Endothelial cell of umbilical vein (primary cell): ENCODE data around the gene SOX21. TPM values are rescaled to one million over a fixed set of nuclear protein-coding genes. Genes with fewer than 3 reads are reported as not detected.

Experiments
- BruUV-seq: library from RNA; stranded (reverse); fragments of 400-500 nt; replicated peaks from 2 replicates; lab custom pipeline; 2021; lab: Mats Ljungman, UMichigan
- CTCF ChIA-PET: fragments of 300-600, 350-600 bp; sonication (Branson Sonifier 250); formaldehyde crosslinking; loops from one replicate; lab custom pipeline; 2021; ENCODE audit warnings: antibody characterized with exemption, inconsistent platforms; lab: Charles Lee
- POLR2A ChIA-PET: fragments of 300-600, 350-600 bp; sonication (Branson Sonifier 250); formaldehyde crosslinking; loops from one replicate; lab custom pipeline; 2021; ENCODE audit warnings: antibody characterized with exemption, inconsistent platforms; lab: Charles Lee
- DNase-seq: peaks from one replicate; pipeline ENCODE4 v3.0.0-alpha.2; 2011; ENCODE audit warnings: low read depth, low spot score
- FAIRE-seq: peaks from 2 replicates; lab custom pipeline; 2011; peaks lifted over from hg19 to GRCh38; lab: Jason Lieb, UNC
- H2AFZ ChIP-seq: 2 replicates; pipeline ENCODE4 v1.6.0; 2012; ENCODE audit warnings: low read depth, low read length, control low read depth, inconsistent platforms
- H3K27ac ChIP-seq: 2 replicates; pipeline ENCODE4 v1.5.1; 2011; ENCODE audit warnings: low read depth, mild to moderate bottlenecking, control low read depth, low read length, moderate library complexity; ENCODE audit not compliant: insufficient read depth
- H3K27me3 ChIP-seq, 2 experiments: 2 replicates each; pipeline versions ENCODE4 v1.6.0 to v1.6.1; 2011; ENCODE audit warnings: low read length in 2 of 2, mixed read lengths in 1 of 2; ENCODE audit not compliant: control insufficient read depth in 2 of 2, insufficient read depth in 2 of 2
- H3K36me3 ChIP-seq, 2 experiments: 2 replicates in 1 of 2; 3 replicates in 1 of 2; pipeline ENCODE4 v1.5.1; 2011; ENCODE audit warnings: low read length in 2 of 2, mild to moderate bottlenecking in 1 of 2, moderate library complexity in 1 of 2; ENCODE audit not compliant: control insufficient read depth in 2 of 2, insufficient read depth in 2 of 2; ENCODE audit errors: extremely low read depth in 1 of 2
- H3K4me1 ChIP-seq: 3 replicates; pipeline ENCODE4 v1.5.1; 2011; ENCODE audit warnings: mild to moderate bottlenecking, low read length; ENCODE audit not compliant: control insufficient read depth, insufficient read depth; ENCODE audit errors: extremely low read depth
- H3K4me2 ChIP-seq: 2 replicates; pipeline ENCODE4 v1.6.1; 2011; ENCODE audit warnings: low read length, control low read depth, mixed read lengths; ENCODE audit not compliant: insufficient read depth
- H3K4me3 ChIP-seq, 3 experiments: fragments of 200-600 bp in 1 of 3; sonication (generic), shearing (Covaris generic) in 1 of 3; replicated peaks in 1 of 3; 2 replicates each; pipeline ENCODE4 v1.5.1; 2011 to 2016; ENCODE audit warnings: control low read depth in 3 of 3, low read length in 3 of 3, mild to moderate bottlenecking in 2 of 3, inconsistent platforms in 1 of 3, low read depth in 1 of 3, moderate library complexity in 1 of 3; ENCODE audit not compliant: insufficient read depth in 1 of 3
- H3K79me2 ChIP-seq: 2 replicates; pipeline ENCODE4 v1.6.0; 2012; ENCODE audit warnings: low read length, inconsistent platforms; ENCODE audit not compliant: control insufficient read depth, insufficient read depth
- H3K9ac ChIP-seq: replicated peaks from 2 replicates; pipeline ENCODE3; 2011; ENCODE audit warnings: low read length, control low read depth; ENCODE audit not compliant: insufficient read depth; ENCODE audit errors: extremely low read depth
- H3K9me1 ChIP-seq: replicated peaks from 3 replicates; pipeline ENCODE4 v1.6.0; 2011; ENCODE audit warnings: mild to moderate bottlenecking, low read length; ENCODE audit not compliant: control insufficient read depth, insufficient read depth; ENCODE audit errors: extremely low read depth
- H3K9me3 ChIP-seq: replicated peaks from 2 replicates; pipeline ENCODE4 v1.5.1; 2012; ENCODE audit warnings: low read length, inconsistent platforms; ENCODE audit not compliant: control insufficient read depth, insufficient read depth
- H4K20me1 ChIP-seq: replicated peaks from 2 replicates; pipeline ENCODE3; 2011; ENCODE audit warnings: mild to moderate bottlenecking, low read length; ENCODE audit not compliant: control insufficient read depth, insufficient read depth; ENCODE audit errors: extremely low read depth
- EZH2 ChIP-seq: IDR thresholded peaks from 2 replicates; pipeline ENCODE4 v1.6.1; 2012; ENCODE audit warnings: borderline replicate concordance, low read depth, mild to moderate bottlenecking, moderate library complexity, low read length, inconsistent platforms; ENCODE audit not compliant: severe bottlenecking
- FOS ChIP-seq: IDR thresholded peaks from 2 replicates; pipeline ENCODE4 v1.6.1; 2011; ENCODE audit warnings: mild to moderate bottlenecking, low read length, moderate library complexity, borderline replicate concordance; ENCODE audit not compliant: insufficient read depth
- GATA2 ChIP-seq: IDR thresholded peaks from 2 replicates; pipeline ENCODE4 v1.7.0; 2011; ENCODE audit warnings: low read depth, mild to moderate bottlenecking, moderate library complexity, mixed read lengths, low read length; ENCODE audit not compliant: insufficient read length, insufficient read depth
- JUN ChIP-seq: IDR thresholded peaks from 2 replicates; pipeline ENCODE4 v1.6.1; 2011; ENCODE audit warnings: borderline replicate concordance, low read depth; ENCODE audit not compliant: insufficient read length, insufficient read depth
- MYC ChIP-seq: IDR thresholded peaks from one replicate; pipeline ENCODE4 v1.6.1; 2011; ENCODE audit warnings: mild to moderate bottlenecking, low read depth, low read length
- POLR2AphosphoS5 ChIP-seq: IDR thresholded peaks from 2 replicates; pipeline ENCODE4 v1.6.1; 2012; ENCODE audit warnings: low read depth, mild to moderate bottlenecking, control low read depth, low read length, moderate library complexity; ENCODE audit not compliant: insufficient read depth
- dilution Hi-C: fragments of 300-500 bp; cut with MboI; formaldehyde crosslinking; loops from one replicate; pipeline ENCODE4 v1.15.0; 2019; ENCODE audit warnings: low sequenced_read_pairs; ENCODE audit not compliant: extremely low pct_ligation_motif_present
- intact Hi-C: fragments of 100-400 bp; cut with micrococcal nuclease; formaldehyde crosslinking; loops from one replicate; pipeline ENCODE4 v1.10.0; 2022
- polyA plus RNA-seq, 4 experiments: library from polyadenylated mRNA; depleted of rRNA in 3 of 4; stranded (reverse) in 3 of 4; unstranded in 1 of 4; fragments of >200 nt; gene quantifications; 2 replicates each; pipeline versions ENCODE4 v1.2.1 to v1.2.3, GENCODE V29; 2011 to 2012; ENCODE audit warnings: missing spikeins in 1 of 4
- total RNA-seq: library from RNA; stranded (reverse); gene quantifications from 2 replicates; pipeline ENCODE4 v1.2.3, GENCODE V29; 2021
- TF ChIP-seq, protein P1 (sequence below), 2 donors: IDR thresholded peaks; 1 replicate in 1 of 2; 2 replicates in 1 of 2; pipeline ENCODE4 v1.5.1; 2011; ENCODE audit warnings: low read length in 2 of 2, mild to moderate bottlenecking in 2 of 2, moderate library complexity in 2 of 2, control low read depth in 1 of 2, inconsistent platforms in 1 of 2, low read depth in 1 of 2; ENCODE audit not compliant: insufficient read depth in 1 of 2; ENCODE audit errors: extremely low read depth in 1 of 2
- TF ChIP-seq, protein P2 (sequence below): IDR thresholded peaks from 2 replicates; pipeline ENCODE4 v1.6.1; 2011; ENCODE audit not compliant: insufficient read depth, insufficient read length

SOX21 gene
- total and polyA plus RNA-seq, 2 donors (not counting 3 experiments of a cell fraction or from before 2014, with no cell fraction given) = not detected

DNA sequence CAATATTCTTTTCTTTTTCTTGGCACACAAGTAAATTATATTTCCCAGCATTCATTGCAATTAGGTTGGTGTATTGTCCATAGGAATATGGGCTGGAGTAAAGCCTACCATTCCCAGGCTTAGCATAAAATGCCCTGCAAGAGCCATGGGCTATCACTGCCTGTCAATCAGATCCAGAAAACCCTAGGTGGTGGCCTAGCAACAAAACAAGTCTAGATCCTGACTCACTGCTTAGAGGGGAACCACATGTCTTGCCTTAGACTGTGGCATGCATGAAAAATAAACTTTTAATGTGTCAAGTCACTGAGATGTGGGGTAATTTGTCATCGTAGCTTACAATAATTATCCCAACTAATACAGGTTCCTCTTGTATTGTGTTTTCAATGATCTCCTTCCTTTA, 16.2 kb downstream of the SOX21 start:
- TF ChIP-seq POLR2AphosphoS5 (no peak), MYC (no peak), FOS (no peak), JUN (no peak), EZH2 (no peak), GATA2 (no peak)
- TF ChIP-seq, protein P1, sequence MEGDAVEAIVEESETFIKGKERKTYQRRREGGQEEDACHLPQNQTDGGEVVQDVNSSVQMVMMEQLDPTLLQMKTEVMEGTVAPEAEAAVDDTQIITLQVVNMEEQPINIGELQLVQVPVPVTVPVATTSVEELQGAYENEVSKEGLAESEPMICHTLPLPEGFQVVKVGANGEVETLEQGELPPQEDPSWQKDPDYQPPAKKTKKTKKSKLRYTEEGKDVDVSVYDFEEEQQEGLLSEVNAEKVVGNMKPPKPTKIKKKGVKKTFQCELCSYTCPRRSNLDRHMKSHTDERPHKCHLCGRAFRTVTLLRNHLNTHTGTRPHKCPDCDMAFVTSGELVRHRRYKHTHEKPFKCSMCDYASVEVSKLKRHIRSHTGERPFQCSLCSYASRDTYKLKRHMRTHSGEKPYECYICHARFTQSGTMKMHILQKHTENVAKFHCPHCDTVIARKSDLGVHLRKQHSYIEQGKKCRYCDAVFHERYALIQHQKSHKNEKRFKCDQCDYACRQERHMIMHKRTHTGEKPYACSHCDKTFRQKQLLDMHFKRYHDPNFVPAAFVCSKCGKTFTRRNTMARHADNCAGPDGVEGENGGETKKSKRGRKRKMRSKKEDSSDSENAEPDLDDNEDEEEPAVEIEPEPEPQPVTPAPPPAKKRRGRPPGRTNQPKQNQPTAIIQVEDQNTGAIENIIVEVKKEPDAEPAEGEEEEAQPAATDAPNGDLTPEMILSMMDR (IDR thresholded peaks at IDR 0.05; ENCODE audit: extremely low read depth in 1 of 2, insufficient read depth in 1 of 2, low read depth in 1 of 2, low read length in 2 of 2) = no peak
- TF ChIP-seq, protein P2, sequence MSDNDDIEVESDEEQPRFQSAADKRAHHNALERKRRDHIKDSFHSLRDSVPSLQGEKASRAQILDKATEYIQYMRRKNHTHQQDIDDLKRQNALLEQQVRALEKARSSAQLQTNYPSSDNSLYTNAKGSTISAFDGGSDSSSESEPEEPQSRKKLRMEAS = no peak
- no TSS peak for BruUV-seq
- Histone ChIP-seq H3K9ac (no peak overlapping the region), H3K4me3 (no peak overlapping the region), H3K4me1 (no peaks in the 10 kb centered on the region), H3K27ac (no peak overlapping the region), H3K4me2 (no peak overlapping the region), H2AFZ (no peak overlapping the region), H3K36me3 (no peaks in the 10 kb centered on the region), H4K20me1 (no peaks in the 10 kb centered on the region), H3K79me2 (no peaks in the 10 kb centered on the region), H3K27me3 (peaks cover 32 to 54% of the 10 kb centered on the region in 2 experiments), H3K9me1 (no peaks in the 10 kb centered on the region), H3K9me3 (no peaks in the 10 kb centered on the region)
- intact Hi-C loops (no loop called here), dilution Hi-C loops (no loop called here)
- CTCF ChIA-PET = no interaction called here
- POLR2A ChIA-PET = no interaction called here
- no peak for DNase-seq
- no peak for FAIRE-seq
